ENCODE data around the gene SEC14L5.

DNA sequence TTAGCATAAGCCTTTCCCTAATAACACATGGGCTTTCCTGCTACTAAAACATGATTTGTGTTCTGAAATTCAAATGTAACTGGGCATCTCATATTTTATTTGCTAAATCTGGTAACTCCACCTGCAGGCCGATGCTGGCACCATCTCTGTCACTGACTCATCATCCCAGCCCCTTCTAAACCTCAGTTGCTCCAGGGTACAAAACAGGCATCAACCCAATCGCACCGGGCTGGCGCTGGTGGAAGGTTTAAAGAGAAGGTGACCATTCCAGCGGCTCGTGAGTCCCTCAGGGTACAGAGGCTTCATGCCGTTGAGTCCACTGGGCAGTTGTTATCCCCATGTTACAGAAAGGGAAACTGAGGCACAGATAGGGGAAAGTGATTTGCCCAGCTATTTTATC is 48.3 kb upstream of the SEC14L5 start:
- TF ChIP-seq, protein P1, sequence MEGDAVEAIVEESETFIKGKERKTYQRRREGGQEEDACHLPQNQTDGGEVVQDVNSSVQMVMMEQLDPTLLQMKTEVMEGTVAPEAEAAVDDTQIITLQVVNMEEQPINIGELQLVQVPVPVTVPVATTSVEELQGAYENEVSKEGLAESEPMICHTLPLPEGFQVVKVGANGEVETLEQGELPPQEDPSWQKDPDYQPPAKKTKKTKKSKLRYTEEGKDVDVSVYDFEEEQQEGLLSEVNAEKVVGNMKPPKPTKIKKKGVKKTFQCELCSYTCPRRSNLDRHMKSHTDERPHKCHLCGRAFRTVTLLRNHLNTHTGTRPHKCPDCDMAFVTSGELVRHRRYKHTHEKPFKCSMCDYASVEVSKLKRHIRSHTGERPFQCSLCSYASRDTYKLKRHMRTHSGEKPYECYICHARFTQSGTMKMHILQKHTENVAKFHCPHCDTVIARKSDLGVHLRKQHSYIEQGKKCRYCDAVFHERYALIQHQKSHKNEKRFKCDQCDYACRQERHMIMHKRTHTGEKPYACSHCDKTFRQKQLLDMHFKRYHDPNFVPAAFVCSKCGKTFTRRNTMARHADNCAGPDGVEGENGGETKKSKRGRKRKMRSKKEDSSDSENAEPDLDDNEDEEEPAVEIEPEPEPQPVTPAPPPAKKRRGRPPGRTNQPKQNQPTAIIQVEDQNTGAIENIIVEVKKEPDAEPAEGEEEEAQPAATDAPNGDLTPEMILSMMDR (conservative IDR thresholded peaks at IDR 0.05; ENCODE audit: low read depth, low read length): no peak
- no peak for TF ChIP-seq SMC3 (IDR thresholded peaks at IDR 0.05; ENCODE audit: low read depth, low read length)
- TF ChIP-seq MAFK (IDR thresholded peaks at IDR 0.05; ENCODE audit: low read depth, low read length): no peak
- TF ChIP-seq RAD21 (IDR thresholded peaks at IDR 0.05; ENCODE audit: low read length): no peak
- TF ChIP-seq CEBPB (IDR thresholded peaks at IDR 0.05; ENCODE audit: low read depth, low read length): no peak
- TF ChIP-seq, protein P2, sequence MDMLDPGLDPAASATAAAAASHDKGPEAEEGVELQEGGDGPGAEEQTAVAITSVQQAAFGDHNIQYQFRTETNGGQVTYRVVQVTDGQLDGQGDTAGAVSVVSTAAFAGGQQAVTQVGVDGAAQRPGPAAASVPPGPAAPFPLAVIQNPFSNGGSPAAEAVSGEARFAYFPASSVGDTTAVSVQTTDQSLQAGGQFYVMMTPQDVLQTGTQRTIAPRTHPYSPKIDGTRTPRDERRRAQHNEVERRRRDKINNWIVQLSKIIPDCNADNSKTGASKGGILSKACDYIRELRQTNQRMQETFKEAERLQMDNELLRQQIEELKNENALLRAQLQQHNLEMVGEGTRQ (IDR thresholded peaks at IDR 0.05; ENCODE audit: low read depth, low read length): no peak
- no peak for TF ChIP-seq POLR2A (IDR thresholded peaks at IDR 0.05; ENCODE audit: low read depth, low read length)
- TF ChIP-seq RFX5 (IDR thresholded peaks at IDR 0.05; ENCODE audit: low read depth, low read length): no peak
- TF ChIP-seq RCOR1 (IDR thresholded peaks at IDR 0.05; ENCODE audit: insufficient replicate concordance, low read length): no peak
- no peak for TF ChIP-seq CHD1 (IDR thresholded peaks at IDR 0.05; ENCODE audit: low read depth, low read length)
- TF ChIP-seq, protein P3, sequence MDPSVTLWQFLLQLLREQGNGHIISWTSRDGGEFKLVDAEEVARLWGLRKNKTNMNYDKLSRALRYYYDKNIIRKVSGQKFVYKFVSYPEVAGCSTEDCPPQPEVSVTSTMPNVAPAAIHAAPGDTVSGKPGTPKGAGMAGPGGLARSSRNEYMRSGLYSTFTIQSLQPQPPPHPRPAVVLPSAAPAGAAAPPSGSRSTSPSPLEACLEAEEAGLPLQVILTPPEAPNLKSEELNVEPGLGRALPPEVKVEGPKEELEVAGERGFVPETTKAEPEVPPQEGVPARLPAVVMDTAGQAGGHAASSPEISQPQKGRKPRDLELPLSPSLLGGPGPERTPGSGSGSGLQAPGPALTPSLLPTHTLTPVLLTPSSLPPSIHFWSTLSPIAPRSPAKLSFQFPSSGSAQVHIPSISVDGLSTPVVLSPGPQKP (IDR thresholded peaks at IDR 0.05; ENCODE audit: borderline replicate concordance, low read depth, low read length): no peak
